Panc1 (cell line): ENCODE results near the gene RMND5A. TPM values are rescaled to one million over a fixed set of nuclear protein-coding genes. Genes with fewer than 3 reads are reported as not detected.
A peak's percentile ranks its signal among the peaks of the same experiment; 100 is the strongest.

Experiments
- ATAC-seq: fragments of 200-7000 bp; cut with Tn5 transposase; 2 replicates; pipeline ENCODE4 v1.9.1; 2020; ENCODE audit warnings: mild to moderate bottlenecking, moderate library complexity
- BruUV-seq: library from RNA; stranded (reverse); fragments of 400-500 nt; replicated peaks from 2 replicates; lab custom pipeline; 2021; lab: Mats Ljungman, UMichigan
- CTCF ChIA-PET: fragments of 300-600 bp; sonication (Branson Sonifier 250); formaldehyde crosslinking; loops from one replicate; lab custom pipeline; 2022; ENCODE audit warnings: antibody characterized with exemption; lab: Charles Lee
- POLR2A ChIA-PET: fragments of 300-600 bp; sonication (Branson Sonifier 250); formaldehyde crosslinking; loops from one replicate; lab custom pipeline; 2022; ENCODE audit warnings: antibody characterized with exemption; lab: Charles Lee
- DNase-seq: peaks from one replicate; pipeline ENCODE4 v3.0.0-alpha.2; 2010; ENCODE audit warnings: low read depth, low spot score
- H3K27ac ChIP-seq: 2 replicates; pipeline ENCODE4 v1.5.1; 2011; ENCODE audit warnings: mild to moderate bottlenecking, low read length, inconsistent platforms
- H3K27me3 ChIP-seq: fragments of 200-500 bp; sonication (Bioruptor generic); 2 replicates; pipeline ENCODE4 v1.6.0; 2014; ENCODE audit warnings: low read length, inconsistent platforms; ENCODE audit not compliant: control insufficient read depth, insufficient read depth
- H3K36me3 ChIP-seq: fragments of 200-500 bp; sonication (Bioruptor generic); 2 replicates; pipeline ENCODE4 v1.5.1; 2014; ENCODE audit warnings: inconsistent platforms, mild to moderate bottlenecking, low read length, moderate library complexity; ENCODE audit not compliant: control insufficient read depth, insufficient read depth
- H3K4me1 ChIP-seq: 2 replicates; pipeline ENCODE4 v1.5.1; 2011; ENCODE audit warnings: inconsistent platforms, mild to moderate bottlenecking, low read length, moderate library complexity; ENCODE audit not compliant: control insufficient read depth, insufficient read depth
- H3K4me3 ChIP-seq, 2 experiments: 2 replicates each; pipeline ENCODE4 v1.5.1; 2011 to 2012; ENCODE audit warnings: low read depth in 2 of 2, low read length in 2 of 2, mild to moderate bottlenecking in 2 of 2, inconsistent platforms in 1 of 2, moderate library complexity in 1 of 2
- H3K9me3 ChIP-seq: fragments of 200-500 bp; sonication (Bioruptor generic); 2 replicates; pipeline ENCODE4 v1.5.1; 2014; ENCODE audit warnings: low read depth, mild to moderate bottlenecking, inconsistent platforms, low read length, moderate library complexity; ENCODE audit not compliant: control insufficient read depth, insufficient read depth
- POLR2AphosphoS5 ChIP-seq: IDR thresholded peaks from 2 replicates; pipeline ENCODE4 v1.6.1; 2012; ENCODE audit warnings: mild to moderate bottlenecking, low read depth, low read length, moderate library complexity
- SIN3A ChIP-seq: IDR thresholded peaks from 2 replicates; pipeline ENCODE4 v1.6.1; 2012; ENCODE audit warnings: low read depth, mild to moderate bottlenecking, low read length, moderate library complexity, borderline replicate concordance; ENCODE audit not compliant: insufficient read depth
- TCF7L2 ChIP-seq: IDR thresholded peaks from 2 replicates; pipeline ENCODE4 v1.6.1; 2011; ENCODE audit warnings: mild to moderate bottlenecking, low read depth, low read length, inconsistent platforms
- in situ Hi-C: cut with HindIII; loops from 2 replicates; pipeline ENCODE4 v1.10.0; 2016; ENCODE audit warnings: low sequenced_read_pairs, low pct_unique_long_range_greater_than_20kb
- intact Hi-C: fragments of 100-400 bp; cut with micrococcal nuclease; formaldehyde crosslinking; loops from one replicate; pipeline ENCODE4 v1.10.0; 2022; ENCODE audit not compliant: unreplicated experiment
- total RNA-seq: library from RNA; stranded (reverse); gene quantifications from one replicate; pipeline ENCODE4 v1.2.1, GENCODE V29; 2021; ENCODE audit not compliant: unreplicated experiment
- TF ChIP-seq, protein P1 (sequence below): fragments of 450-650 bp; IDR thresholded peaks from 2 replicates; pipeline ENCODE4 v1.5.1; 2017; ENCODE audit warnings: mild to moderate bottlenecking
- TF ChIP-seq, protein P2 (sequence below), 2 experiments: IDR thresholded peaks; 2 replicates each; pipeline ENCODE4 v1.6.1; 2011 to 2012; ENCODE audit warnings: low read depth in 2 of 2, control low read depth in 1 of 2, low read length in 1 of 2, mild to moderate bottlenecking in 1 of 2, moderate library complexity in 1 of 2; ENCODE audit not compliant: insufficient read depth in 1 of 2

RMND5A gene
- total RNA-seq, 1 experiment from 2014 or later = 42.8 TPM

DNA sequence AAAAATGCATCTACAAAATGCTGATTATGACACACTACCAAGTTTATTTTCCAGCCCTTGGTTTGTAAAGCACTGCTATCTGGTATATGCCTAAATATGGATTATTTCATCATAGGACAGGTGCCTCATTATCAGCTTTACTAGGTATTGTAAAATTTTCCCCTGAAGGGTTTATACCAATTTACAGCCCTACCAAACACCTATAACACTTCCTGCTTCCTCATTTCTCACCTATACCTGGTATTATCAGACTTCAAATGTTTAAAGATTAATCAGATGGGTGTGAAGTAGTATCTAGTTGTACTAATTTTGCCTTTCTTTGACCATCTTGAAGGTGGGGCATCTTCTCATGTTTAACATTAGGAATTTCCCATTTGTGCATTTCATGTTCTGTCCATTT, 26.8 kb downstream of the RMND5A start:
- ATAC-seq = no peak
- H3K4me1 ChIP-seq = no peaks in the 10 kb centered on the region
- CTCF ChIA-PET = no interaction called here

DNA sequence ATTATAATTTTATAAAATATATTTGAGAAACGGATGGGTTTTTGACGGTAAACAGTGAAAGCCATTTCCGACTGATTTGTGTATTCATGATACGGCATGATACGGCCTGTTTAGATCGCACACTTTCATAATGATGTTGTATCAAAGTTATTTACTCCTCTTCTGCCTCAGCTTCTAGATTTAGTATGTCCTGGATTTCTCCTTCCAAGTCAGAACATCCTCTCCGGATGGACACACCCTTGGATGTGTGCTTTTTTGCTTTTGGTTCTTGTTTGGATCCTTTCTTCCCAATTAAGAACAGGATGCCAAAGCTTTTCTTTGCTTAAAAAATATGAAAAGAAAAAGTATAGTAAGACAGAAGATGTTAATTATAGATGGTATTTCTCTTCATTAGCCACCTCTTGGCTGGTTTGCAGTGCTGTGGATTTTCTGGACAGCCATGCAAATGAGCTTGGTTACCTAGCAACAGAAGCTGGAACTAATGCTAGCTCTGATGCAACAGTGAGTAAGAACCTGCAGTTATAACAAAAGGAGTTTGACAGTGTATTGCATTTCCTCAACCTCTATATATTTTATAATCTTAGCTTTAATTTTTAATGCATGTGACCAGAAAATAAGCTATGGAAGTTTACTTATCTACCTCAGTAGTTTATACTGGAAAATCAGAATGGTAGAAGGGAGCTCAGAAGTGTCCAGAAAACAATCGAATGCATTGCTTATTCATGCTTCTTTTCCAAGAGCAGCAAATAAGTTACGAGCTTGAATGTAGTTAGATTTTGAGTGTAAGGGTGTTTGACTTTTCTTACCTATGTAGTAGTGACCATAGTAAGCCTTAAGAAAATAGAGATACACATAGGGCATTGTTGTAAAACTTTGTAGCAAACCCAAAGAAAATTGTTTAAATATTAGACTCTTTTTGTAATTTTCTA, 27.9 kb downstream of the RMND5A start:
- CTCF ChIA-PET = no interaction called here
- POLR2A ChIA-PET = no interaction called here
- H3K27ac ChIP-seq = peak overlapping the region; percentile 30; the same call in 1 of the 2 replicates

More for the DNA sequence above, 26.8 kb downstream of the RMND5A start:
- Histone ChIP-seq H3K9me3 (peaks cover 11% of the 10 kb centered on the region; the same call in 1 of the 2 replicates), H3K27ac (no peak overlapping the region), H3K36me3 (no peaks in the 10 kb centered on the region), H3K4me3 (no peak overlapping the region), H3K27me3 (no peaks in the 10 kb centered on the region)
- no peak for TF ChIP-seq SIN3A
- TF ChIP-seq TCF7L2 = no peak
- TF ChIP-seq, protein P1, sequence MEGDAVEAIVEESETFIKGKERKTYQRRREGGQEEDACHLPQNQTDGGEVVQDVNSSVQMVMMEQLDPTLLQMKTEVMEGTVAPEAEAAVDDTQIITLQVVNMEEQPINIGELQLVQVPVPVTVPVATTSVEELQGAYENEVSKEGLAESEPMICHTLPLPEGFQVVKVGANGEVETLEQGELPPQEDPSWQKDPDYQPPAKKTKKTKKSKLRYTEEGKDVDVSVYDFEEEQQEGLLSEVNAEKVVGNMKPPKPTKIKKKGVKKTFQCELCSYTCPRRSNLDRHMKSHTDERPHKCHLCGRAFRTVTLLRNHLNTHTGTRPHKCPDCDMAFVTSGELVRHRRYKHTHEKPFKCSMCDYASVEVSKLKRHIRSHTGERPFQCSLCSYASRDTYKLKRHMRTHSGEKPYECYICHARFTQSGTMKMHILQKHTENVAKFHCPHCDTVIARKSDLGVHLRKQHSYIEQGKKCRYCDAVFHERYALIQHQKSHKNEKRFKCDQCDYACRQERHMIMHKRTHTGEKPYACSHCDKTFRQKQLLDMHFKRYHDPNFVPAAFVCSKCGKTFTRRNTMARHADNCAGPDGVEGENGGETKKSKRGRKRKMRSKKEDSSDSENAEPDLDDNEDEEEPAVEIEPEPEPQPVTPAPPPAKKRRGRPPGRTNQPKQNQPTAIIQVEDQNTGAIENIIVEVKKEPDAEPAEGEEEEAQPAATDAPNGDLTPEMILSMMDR = no peak
- TF ChIP-seq, protein P2, sequence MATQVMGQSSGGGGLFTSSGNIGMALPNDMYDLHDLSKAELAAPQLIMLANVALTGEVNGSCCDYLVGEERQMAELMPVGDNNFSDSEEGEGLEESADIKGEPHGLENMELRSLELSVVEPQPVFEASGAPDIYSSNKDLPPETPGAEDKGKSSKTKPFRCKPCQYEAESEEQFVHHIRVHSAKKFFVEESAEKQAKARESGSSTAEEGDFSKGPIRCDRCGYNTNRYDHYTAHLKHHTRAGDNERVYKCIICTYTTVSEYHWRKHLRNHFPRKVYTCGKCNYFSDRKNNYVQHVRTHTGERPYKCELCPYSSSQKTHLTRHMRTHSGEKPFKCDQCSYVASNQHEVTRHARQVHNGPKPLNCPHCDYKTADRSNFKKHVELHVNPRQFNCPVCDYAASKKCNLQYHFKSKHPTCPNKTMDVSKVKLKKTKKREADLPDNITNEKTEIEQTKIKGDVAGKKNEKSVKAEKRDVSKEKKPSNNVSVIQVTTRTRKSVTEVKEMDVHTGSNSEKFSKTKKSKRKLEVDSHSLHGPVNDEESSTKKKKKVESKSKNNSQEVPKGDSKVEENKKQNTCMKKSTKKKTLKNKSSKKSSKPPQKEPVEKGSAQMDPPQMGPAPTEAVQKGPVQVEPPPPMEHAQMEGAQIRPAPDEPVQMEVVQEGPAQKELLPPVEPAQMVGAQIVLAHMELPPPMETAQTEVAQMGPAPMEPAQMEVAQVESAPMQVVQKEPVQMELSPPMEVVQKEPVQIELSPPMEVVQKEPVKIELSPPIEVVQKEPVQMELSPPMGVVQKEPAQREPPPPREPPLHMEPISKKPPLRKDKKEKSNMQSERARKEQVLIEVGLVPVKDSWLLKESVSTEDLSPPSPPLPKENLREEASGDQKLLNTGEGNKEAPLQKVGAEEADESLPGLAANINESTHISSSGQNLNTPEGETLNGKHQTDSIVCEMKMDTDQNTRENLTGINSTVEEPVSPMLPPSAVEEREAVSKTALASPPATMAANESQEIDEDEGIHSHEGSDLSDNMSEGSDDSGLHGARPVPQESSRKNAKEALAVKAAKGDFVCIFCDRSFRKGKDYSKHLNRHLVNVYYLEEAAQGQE (IDR thresholded peaks at IDR 0.05; ENCODE audit: insufficient read depth in 1 of 2, low read depth in 2 of 2, low read length in 1 of 2) = no peak
- no peak for TF ChIP-seq POLR2AphosphoS5
- no TSS peak for BruUV-seq
- in situ Hi-C loops = no loop called here
- DNase-seq = no peak
- intact Hi-C loops = no loop called here
- POLR2A ChIA-PET = no interaction called here

More for the DNA sequence above, 27.9 kb downstream of the RMND5A start:
- intact Hi-C loops = no loop called here
- no peaks in the 10 kb centered on the region for H3K27me3 ChIP-seq
- H3K4me1 ChIP-seq = no peaks in the 10 kb centered on the region
- H3K36me3 ChIP-seq = no peaks in the 10 kb centered on the region
- no TSS peak for BruUV-seq
- peaks cover 11% of the 10 kb centered on the region; the same call in 1 of the 2 replicates for H3K9me3 ChIP-seq
- DNase-seq = peak; percentile 32
- in situ Hi-C loops = no loop called here
- no peak for TF ChIP-seq TCF7L2
- no peak for TF ChIP-seq POLR2AphosphoS5
- TF ChIP-seq, protein P2 (IDR thresholded peaks at IDR 0.05; ENCODE audit: insufficient read depth in 1 of 2, low read depth in 2 of 2, low read length in 1 of 2) = no peak
- TF ChIP-seq, protein P1 = no peak
- TF ChIP-seq SIN3A = no peak
- H3K4me3 ChIP-seq = no peak overlapping the region
- ATAC-seq = no peak
